ENCODE results near the gene XRCC3.
A peak's percentile ranks its signal among the peaks of the same experiment; 100 is the strongest.

Gene XRCC3

GRCh38 chr14:103715052-103716000 is at the start of gene XRCC3, which contains the start of gene ZFYVE21:
TSS of gene XRCC3 (minus strand) at chr14:103715451. CDS start at chr14:103711087, 4,364 bp downstream.
TSS of gene ZFYVE21 (plus strand) at chr14:103715810. CDS start at chr14:103715842, 32 bp downstream.
- DNase-seq = peak; percentile 100

GRCh38 chr14:103763730-103764488 is 48.7 kb upstream of the XRCC3 start:
- DNase-seq = no peak

GRCh38 chr14:103762541-103762940 is 47.3 kb upstream of the XRCC3 start:
- DNase-seq = no peak

- no peak for DNase-seq
These were observed 46.8 kb upstream of the XRCC3 start for GRCh38 chr14:103762036-103762435.

GRCh38 chr14:103758059-103758776 is 43.0 kb upstream of the XRCC3 start:
- no peak for DNase-seq

GRCh38 chr14:103755060-103755459 is 39.8 kb upstream of the XRCC3 start:
- peak; percentile 4 for DNase-seq

GRCh38 chr14:103753774-103754173 is 38.5 kb upstream of the XRCC3 start:
- peak; percentile 2 for DNase-seq

- no peak for DNase-seq
These were observed 34.6 kb upstream of the XRCC3 start for GRCh38 chr14:103749860-103750259.

GRCh38 chr14:103749452-103749851 is 34.2 kb upstream of the XRCC3 start:
- no peak for DNase-seq

- peak; percentile 60 for DNase-seq
These were observed 33.2 kb upstream of the XRCC3 start for GRCh38 chr14:103748534-103748857.

- DNase-seq = no peak
These were observed 31.4 kb upstream of the XRCC3 start for GRCh38 chr14:103746701-103747100.

GRCh38 chr14:103745424-103745823 is 30.2 kb upstream of the XRCC3 start:
- no peak for DNase-seq

GRCh38 chr14:103744621-103745395 is 29.6 kb upstream of the XRCC3 start:
- DNase-seq = no peak

- DNase-seq = no peak
These were observed 28.4 kb upstream of the XRCC3 start for GRCh38 chr14:103743691-103744090.

GRCh38 chr14:103742499-103743255 is 27.4 kb upstream of the XRCC3 start:
- DNase-seq = no peak

GRCh38 chr14:103741876-103742275 is 26.6 kb upstream of the XRCC3 start:
- DNase-seq = no peak

GRCh38 chr14:103740991-103741689 is 25.9 kb upstream of the XRCC3 start:
- DNase-seq = no peak

- DNase-seq = no peak
These were observed 24.7 kb upstream of the XRCC3 start for GRCh38 chr14:103739793-103740501.

GRCh38 chr14:103739466-103739792 is 24.2 kb upstream of the XRCC3 start:
- no peak for DNase-seq

- DNase-seq = no peak
These were observed 23.6 kb upstream of the XRCC3 start for GRCh38 chr14:103738701-103739451.
